ENCODE data around the gene SAP25. TPM values are rescaled to one million over a fixed set of nuclear protein-coding genes. Genes with fewer than 3 reads are reported as not detected.
A peak's percentile ranks its signal among the peaks of the same experiment; 100 is the strongest.
"Not testable (repeated sequence)": the region's sequence is repeated elsewhere in the genome, so short reads cannot be mapped to it uniquely, and the experiment has no call there.

SAP25 gene
- total and polyA plus RNA-seq, 4 donors = 0.75 to 9.9 (median 4.8) TPM

- peaks cover 0 to 2% of the 10 kb centered on the region in 2 donors for H3K36me3 ChIP-seq (ENCODE audit: control insufficient read depth in 1 of 2, insufficient read depth in 2 of 2, low read length in 1 of 2)
- intact Hi-C loops (cut with DNase I) = no loop called here
- H3K4me1 ChIP-seq (ENCODE audit: control insufficient read depth in 1 of 2, insufficient read depth in 2 of 2, low read length in 2 of 2) = no peaks in the 10 kb centered on the region
- H3K9me3 ChIP-seq (ENCODE audit: control insufficient read depth, low read length) = no peaks in the 10 kb centered on the region
- H3K27me3 ChIP-seq (ENCODE audit: control insufficient read depth in 1 of 2, insufficient read depth in 2 of 2, low read length in 1 of 2) = no peaks in the 10 kb centered on the region
- WGBS, 2 donors = 42 to 53% methylated on average over 3 of the region's 3 CpGs
- H3K4me3 ChIP-seq (ENCODE audit: low read length in 2 of 2) = no peak overlapping the region
- DNase-seq = no peak
- no peak for ATAC-seq (ENCODE audit: low FRiP score)
- H3K27ac ChIP-seq (ENCODE audit: low read depth in 1 of 2, low read length in 2 of 2) = no peak overlapping the region
These were observed 5.9 kb downstream of the SAP25 start for GRCh38 chr7:100567751-100568175.

GRCh38 chr7:100567031-100567730 lies 6.5 kb downstream of the SAP25 start:
- H3K27me3 ChIP-seq (ENCODE audit: control insufficient read depth in 1 of 2, insufficient read depth in 2 of 2, low read length in 1 of 2) = no peaks in the 10 kb centered on the region
- H3K9me3 ChIP-seq (ENCODE audit: control insufficient read depth, low read length) = no peaks in the 10 kb centered on the region
- peak in 1 of 2 donors; percentile 44 for DNase-seq
- WGBS, 2 donors = 71 to 78% methylated on average over 12 of the region's 12 CpGs
- no peak for ATAC-seq (ENCODE audit: low FRiP score)
- no peak overlapping the region for H3K4me3 ChIP-seq (ENCODE audit: low read length in 2 of 2)
- H3K36me3 ChIP-seq (ENCODE audit: control insufficient read depth in 1 of 2, insufficient read depth in 2 of 2, low read length in 1 of 2) = peaks cover 0 to 3% of the 10 kb centered on the region in 2 donors
- intact Hi-C loops (cut with DNase I) = no loop called here
- no peaks in the 10 kb centered on the region for H3K4me1 ChIP-seq (ENCODE audit: control insufficient read depth in 1 of 2, insufficient read depth in 2 of 2, low read length in 2 of 2)
- H3K27ac ChIP-seq (ENCODE audit: low read depth in 1 of 2, low read length in 2 of 2) = no peak overlapping the region

GRCh38 chr7:100566018-100566531 lies 7.6 kb downstream of the SAP25 start:
- no peak overlapping the region for H3K4me3 ChIP-seq (ENCODE audit: low read length in 2 of 2)
- H3K9me3 ChIP-seq (ENCODE audit: control insufficient read depth, low read length) = no peaks in the 10 kb centered on the region
- WGBS, 2 donors = 82 to 86% methylated on average over 6 of the region's 6 CpGs
- H3K27me3 ChIP-seq (ENCODE audit: control insufficient read depth in 1 of 2, insufficient read depth in 2 of 2, low read length in 1 of 2) = no peaks in the 10 kb centered on the region
- intact Hi-C loops (cut with DNase I) = no loop called here
- no peaks in the 10 kb centered on the region for H3K4me1 ChIP-seq (ENCODE audit: control insufficient read depth in 1 of 2, insufficient read depth in 2 of 2, low read length in 2 of 2)
- no peak overlapping the region for H3K27ac ChIP-seq (ENCODE audit: low read depth in 1 of 2, low read length in 2 of 2)
- ATAC-seq (ENCODE audit: low FRiP score) = no peak
- peak; percentile 34 to 47 for DNase-seq
- peaks cover 0 to 3% of the 10 kb centered on the region in 2 donors for H3K36me3 ChIP-seq (ENCODE audit: control insufficient read depth in 1 of 2, insufficient read depth in 2 of 2, low read length in 1 of 2)

GRCh38 chr7:100565133-100565571 lies 8.5 kb downstream of the SAP25 start:
- DNase-seq (peak in 1 of 2 donors; percentile 61), ATAC-seq (ENCODE audit: low FRiP score) (no peak)
- intact Hi-C loops (cut with DNase I) = loop anchor here in 1 of 2 donors (2.0 kb wide), 1 partner anchor 126 kb away; no protein-coding TSS in a partner anchor
- H3K4me3 ChIP-seq (ENCODE audit: low read length in 2 of 2) = no peak overlapping the region
- H3K36me3 ChIP-seq (ENCODE audit: control insufficient read depth in 1 of 2, insufficient read depth in 2 of 2, low read length in 1 of 2) = peaks cover 0 to 3% of the 10 kb centered on the region in 2 donors
- H3K27me3 ChIP-seq (ENCODE audit: control insufficient read depth in 1 of 2, insufficient read depth in 2 of 2, low read length in 1 of 2) = no peaks in the 10 kb centered on the region
- no peak overlapping the region for H3K27ac ChIP-seq (ENCODE audit: low read depth in 1 of 2, low read length in 2 of 2)
- 95 to 96% methylated on average over 9 to 11 of the region's 11 CpGs for WGBS, 2 donors
- H3K9me3 ChIP-seq (ENCODE audit: control insufficient read depth, low read length) = no peaks in the 10 kb centered on the region
- H3K4me1 ChIP-seq (ENCODE audit: control insufficient read depth in 1 of 2, insufficient read depth in 2 of 2, low read length in 2 of 2) = no peaks in the 10 kb centered on the region

- ATAC-seq (ENCODE audit: low FRiP score); H3K9me3 ChIP-seq (ENCODE audit: control insufficient read depth, low read length); H3K4me3 ChIP-seq (ENCODE audit: low read length in 2 of 2); H3K27me3 ChIP-seq (ENCODE audit: control insufficient read depth in 1 of 2, insufficient read depth in 2 of 2, low read length in 1 of 2); H3K27ac ChIP-seq (ENCODE audit: low read depth in 1 of 2, low read length in 2 of 2); H3K4me1 ChIP-seq (ENCODE audit: control insufficient read depth in 1 of 2, insufficient read depth in 2 of 2, low read length in 2 of 2); H3K36me3 ChIP-seq (ENCODE audit: control insufficient read depth in 1 of 2, insufficient read depth in 2 of 2, low read length in 1 of 2): not testable (repeated sequence)
- WGBS, 2 donors = 93 to 95% methylated on average over 6 of the region's 6 CpGs
- peak in 1 of 2 donors; percentile 5 for DNase-seq
- intact Hi-C loops (cut with DNase I) = loop anchor here in 1 of 2 donors (2.0 kb wide), 1 partner anchor 126 kb away; no protein-coding TSS in a partner anchor
These were observed 9.3 kb downstream of the SAP25 start for GRCh38 chr7:100564405-100564804.

GRCh38 chr7:100563809-100564400 lies 9.8 kb downstream of the SAP25 start:
- WGBS, 2 donors = 41 to 43% methylated on average over 12 of the region's 12 CpGs
- Histone ChIP-seq H3K4me3 (ENCODE audit: low read length in 2 of 2) (no peak overlapping the region), H3K27me3 (ENCODE audit: control insufficient read depth in 1 of 2, insufficient read depth in 2 of 2, low read length in 1 of 2) (no peaks in the 10 kb centered on the region), H3K9me3 (ENCODE audit: control insufficient read depth, low read length) (no peaks in the 10 kb centered on the region), H3K27ac (ENCODE audit: low read depth in 1 of 2, low read length in 2 of 2) (no peak overlapping the region), H3K4me1 (ENCODE audit: control insufficient read depth in 1 of 2, insufficient read depth in 2 of 2, low read length in 2 of 2) (no peaks in the 10 kb centered on the region), H3K36me3 (ENCODE audit: control insufficient read depth in 1 of 2, insufficient read depth in 2 of 2, low read length in 1 of 2) (peaks cover 0 to 3% of the 10 kb centered on the region in 2 donors)
- DNase-seq (peak; percentile 88 to 95), ATAC-seq (ENCODE audit: low FRiP score) (peak; percentile 79)
- intact Hi-C loops (cut with DNase I) = loop anchor here (2.0 kb wide), 1 partner anchor 127 kb away; no protein-coding TSS in a partner anchor

GRCh38 chr7:100563100-100563564 lies 10.6 kb downstream of the SAP25 start:
- peaks cover 0 to 3% of the 10 kb centered on the region in 2 donors for H3K36me3 ChIP-seq (ENCODE audit: control insufficient read depth in 1 of 2, insufficient read depth in 2 of 2, low read length in 1 of 2)
- no peaks in the 10 kb centered on the region for H3K9me3 ChIP-seq (ENCODE audit: control insufficient read depth, low read length)
- no peaks in the 10 kb centered on the region for H3K27me3 ChIP-seq (ENCODE audit: control insufficient read depth in 1 of 2, insufficient read depth in 2 of 2, low read length in 1 of 2)
- intact Hi-C loops (cut with DNase I) = loop anchor here in 1 of 2 donors (2.0 kb wide), 1 partner anchor 128 kb away; no protein-coding TSS in a partner anchor
- WGBS, 2 donors = 92 to 94% methylated on average over 8 of the region's 8 CpGs
- H3K4me3 ChIP-seq (ENCODE audit: low read length in 2 of 2) = no peak overlapping the region
- DNase-seq (peak in 1 of 2 donors; percentile 39), ATAC-seq (ENCODE audit: low FRiP score) (no peak)
- no peak overlapping the region for H3K27ac ChIP-seq (ENCODE audit: low read depth in 1 of 2, low read length in 2 of 2)
- H3K4me1 ChIP-seq (ENCODE audit: control insufficient read depth in 1 of 2, insufficient read depth in 2 of 2, low read length in 2 of 2) = no peaks in the 10 kb centered on the region

GRCh38 chr7:100562195-100563099 lies 11.3 kb downstream of the SAP25 start:
- Histone ChIP-seq H3K4me3 (ENCODE audit: low read length in 2 of 2) (no peak overlapping the region), H3K27me3 (ENCODE audit: control insufficient read depth in 1 of 2, insufficient read depth in 2 of 2, low read length in 1 of 2) (no peaks in the 10 kb centered on the region), H3K27ac (ENCODE audit: low read depth in 1 of 2, low read length in 2 of 2) (no peak overlapping the region), H3K36me3 (ENCODE audit: control insufficient read depth in 1 of 2, insufficient read depth in 2 of 2, low read length in 1 of 2) (peaks cover 0 to 3% of the 10 kb centered on the region in 2 donors), H3K9me3 (ENCODE audit: control insufficient read depth, low read length) (no peaks in the 10 kb centered on the region), H3K4me1 (ENCODE audit: control insufficient read depth in 1 of 2, insufficient read depth in 2 of 2, low read length in 2 of 2) (no peaks in the 10 kb centered on the region)
- intact Hi-C loops (cut with DNase I) = loop anchor here in 1 of 2 donors (2.0 kb wide), 1 partner anchor 128 kb away; no protein-coding TSS in a partner anchor
- peak; percentile 48 to 72 for DNase-seq
- WGBS, 2 donors = 90 to 91% methylated on average over 26 of the region's 26 CpGs
- no peak for ATAC-seq (ENCODE audit: low FRiP score)

All from aorta (tissue), 5 donors.